GM19397 (cell line): ENCODE results near the gene NR6A1.
"Not testable (repeated sequence)": the region's sequence is repeated elsewhere in the genome, so short reads cannot be mapped to it uniquely, and the experiment has no call there.

Experiments used
- ATAC-seq: cut with Tn5 transposase; IDR thresholded peaks from one replicate; pipeline ENCODE4 v1.9.1; 2021; ENCODE audit warnings: mild to moderate bottlenecking, moderate library complexity; ENCODE audit not compliant: unreplicated experiment

The NR6A1 gene

GRCh38 chr9:124761710-124762109, 9.4 kb downstream of the NR6A1 start:
- ATAC-seq = no peak

- ATAC-seq = no peak
These were observed 9.9 kb downstream of the NR6A1 start for GRCh38 chr9:124761196-124761595.

- ATAC-seq = no peak
These were observed 10.4 kb downstream of the NR6A1 start for GRCh38 chr9:124760719-124761118.

- ATAC-seq = no peak
These were observed 11.8 kb downstream of the NR6A1 start for GRCh38 chr9:124759327-124759726.

GRCh38 chr9:124758691-124759090, 12.4 kb downstream of the NR6A1 start:
- ATAC-seq = no peak

GRCh38 chr9:124758061-124758460, 13.1 kb downstream of the NR6A1 start:
- ATAC-seq = no peak

GRCh38 chr9:124757616-124758015, 13.5 kb downstream of the NR6A1 start:
- no peak for ATAC-seq

GRCh38 chr9:124756011-124756410, 15.1 kb downstream of the NR6A1 start:
- ATAC-seq = no peak

GRCh38 chr9:124755061-124755460, 16.1 kb downstream of the NR6A1 start:
- no peak for ATAC-seq

- ATAC-seq = no peak
These were observed 16.8 kb downstream of the NR6A1 start for GRCh38 chr9:124754289-124754688.

GRCh38 chr9:124752967-124753366, 18.1 kb downstream of the NR6A1 start:
- no peak for ATAC-seq

- ATAC-seq = no peak
These were observed 21.3 kb downstream of the NR6A1 start for GRCh38 chr9:124749781-124750180.

- no peak for ATAC-seq
These were observed 21.8 kb downstream of the NR6A1 start for GRCh38 chr9:124749284-124749683.

- no peak for ATAC-seq
These were observed 24.0 kb downstream of the NR6A1 start for GRCh38 chr9:124747065-124747464.

GRCh38 chr9:124743686-124744348, 27.3 kb downstream of the NR6A1 start:
- no peak for ATAC-seq

- ATAC-seq = no peak
These were observed 28.2 kb downstream of the NR6A1 start for GRCh38 chr9:124742940-124743339.

- no peak for ATAC-seq
These were observed 29.4 kb downstream of the NR6A1 start for GRCh38 chr9:124741662-124742061.

GRCh38 chr9:124741149-124741548, 30.0 kb downstream of the NR6A1 start:
- ATAC-seq = no peak

GRCh38 chr9:124739360-124739759, 31.8 kb downstream of the NR6A1 start:
- ATAC-seq = no peak

- ATAC-seq = not testable (repeated sequence)
These were observed 33.0 kb downstream of the NR6A1 start for GRCh38 chr9:124738075-124738474.

GRCh38 chr9:124735121-124735520, 36.0 kb downstream of the NR6A1 start:
- ATAC-seq = no peak

GRCh38 chr9:124734741-124735083, 36.4 kb downstream of the NR6A1 start:
- ATAC-seq = not testable (repeated sequence)
